GM18511 (cell line): ENCODE measurements around the gene ELP6.
A peak's percentile ranks its signal among the peaks of the same experiment; 100 is the strongest.

Experiments used
- ATAC-seq: cut with Tn5 transposase; IDR thresholded peaks from one replicate; pipeline ENCODE4 v1.9.1; 2021; ENCODE audit warnings: mild to moderate bottlenecking, moderate library complexity; ENCODE audit not compliant: unreplicated experiment

ELP6 gene, protein sequence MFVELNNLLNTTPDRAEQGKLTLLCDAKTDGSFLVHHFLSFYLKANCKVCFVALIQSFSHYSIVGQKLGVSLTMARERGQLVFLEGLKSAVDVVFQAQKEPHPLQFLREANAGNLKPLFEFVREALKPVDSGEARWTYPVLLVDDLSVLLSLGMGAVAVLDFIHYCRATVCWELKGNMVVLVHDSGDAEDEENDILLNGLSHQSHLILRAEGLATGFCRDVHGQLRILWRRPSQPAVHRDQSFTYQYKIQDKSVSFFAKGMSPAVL

DNA sequence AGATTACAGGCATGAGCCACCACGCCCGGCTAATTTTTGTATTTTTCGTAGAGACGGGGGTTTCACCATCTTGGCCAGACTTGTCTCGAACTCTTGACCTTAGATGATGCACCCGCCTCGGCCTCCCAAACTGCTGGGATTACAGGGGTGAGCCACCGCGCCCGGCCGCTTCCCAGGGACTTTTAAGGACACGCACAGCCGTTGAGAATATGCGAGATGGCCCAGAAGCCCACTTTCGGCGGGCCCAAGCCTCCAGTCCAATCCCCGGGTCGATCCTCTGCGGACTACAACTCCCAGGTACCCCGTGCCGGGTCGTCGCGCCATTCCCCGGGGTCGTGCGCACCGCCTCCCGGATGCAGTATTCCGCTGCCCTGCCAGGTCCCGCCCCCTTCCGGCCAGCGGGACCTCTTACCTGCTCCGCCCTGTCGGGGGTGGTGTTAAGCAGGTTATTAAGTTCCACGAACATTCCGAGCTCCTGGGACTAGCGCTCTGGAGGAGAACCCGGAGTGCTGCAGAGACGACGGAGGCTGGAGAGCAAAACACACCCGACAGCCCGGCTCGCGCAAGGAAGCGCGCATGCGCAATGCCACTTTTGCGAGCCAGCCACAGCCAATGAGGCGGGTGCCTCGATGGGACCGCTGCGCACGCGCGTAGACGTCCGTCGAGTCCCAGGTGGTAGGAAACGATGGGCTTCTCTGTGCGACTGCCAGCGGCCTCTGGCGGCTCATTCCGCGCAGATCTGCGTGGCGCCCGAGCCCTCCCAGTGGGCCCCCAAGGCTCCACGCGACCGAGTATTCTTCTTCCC, at the start of gene ELP6:
ELP6 (minus strand) TSS at position 588 of the 805 bp plus-strand sequence; CDS start at position 466, 122 bp downstream.
- ATAC-seq, result peak; percentile 95

- ATAC-seq, result no peak
Measured at GRCh38 chr3:47556351-47556750, 42.8 kb upstream of the ELP6 start.

- ATAC-seq, result no peak
Measured at GRCh38 chr3:47554335-47554734, 40.8 kb upstream of the ELP6 start.

GRCh38 chr3:47553407-47553806, 39.9 kb upstream of the ELP6 start:
- ATAC-seq, result no peak

DNA sequence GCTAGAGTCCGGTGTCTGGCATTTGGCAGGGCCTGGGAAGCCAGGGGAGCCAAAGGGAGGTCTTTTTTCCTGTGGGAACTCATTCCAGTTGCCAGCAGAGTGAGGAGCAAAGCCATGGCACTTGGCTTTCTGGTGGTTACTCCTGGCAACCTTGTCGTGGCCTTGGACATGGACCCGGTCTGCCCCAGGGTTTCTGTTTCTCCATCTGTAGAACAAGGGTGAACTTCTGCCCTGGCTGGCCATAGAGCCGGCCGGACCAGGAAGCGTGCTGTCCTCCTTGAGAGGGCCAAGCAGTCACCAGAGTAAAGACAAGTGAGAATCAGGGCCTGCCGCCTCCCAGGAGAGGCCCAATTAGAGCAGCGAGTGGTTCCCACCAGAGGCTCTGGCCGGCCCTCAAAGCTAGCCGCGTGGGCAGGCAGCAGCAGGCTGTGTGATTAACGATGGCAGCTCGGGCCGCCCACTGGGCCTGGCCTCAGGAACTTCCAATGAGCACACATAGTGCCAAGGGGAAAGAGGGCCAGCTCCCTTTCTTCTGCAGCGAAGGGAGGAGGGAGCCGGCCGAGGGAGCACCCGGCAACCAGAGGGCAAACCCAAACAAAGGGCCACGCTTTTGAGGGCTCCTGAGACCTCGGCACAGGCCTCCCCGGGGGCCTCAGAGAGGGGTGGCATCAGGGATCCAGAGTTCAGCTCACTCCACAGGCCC, 29.1 kb upstream of the ELP6 start:
- no peak for ATAC-seq

GRCh38 chr3:47541583-47542108, 28.1 kb upstream of the ELP6 start:
- ATAC-seq, result no peak

DNA sequence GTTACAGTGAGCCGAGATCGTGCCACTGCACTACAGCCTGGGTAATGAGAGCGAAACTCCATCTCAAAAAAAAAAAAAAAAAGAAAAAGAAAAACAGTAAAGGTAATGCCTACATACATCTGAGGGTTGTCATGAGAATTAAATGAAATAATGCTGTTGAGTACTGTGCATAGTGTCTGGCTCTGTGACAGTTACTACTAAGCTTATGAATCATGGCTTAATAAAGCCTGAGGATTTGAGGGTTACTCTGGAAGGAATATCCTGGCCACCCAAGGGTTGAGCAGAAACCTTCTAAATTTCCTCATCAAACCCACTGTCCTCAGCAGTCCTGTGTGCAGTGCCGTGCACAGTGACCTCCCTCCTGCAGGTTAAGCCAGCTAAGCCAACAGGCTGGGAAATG, 26.8 kb upstream of the ELP6 start:
- no peak for ATAC-seq

DNA sequence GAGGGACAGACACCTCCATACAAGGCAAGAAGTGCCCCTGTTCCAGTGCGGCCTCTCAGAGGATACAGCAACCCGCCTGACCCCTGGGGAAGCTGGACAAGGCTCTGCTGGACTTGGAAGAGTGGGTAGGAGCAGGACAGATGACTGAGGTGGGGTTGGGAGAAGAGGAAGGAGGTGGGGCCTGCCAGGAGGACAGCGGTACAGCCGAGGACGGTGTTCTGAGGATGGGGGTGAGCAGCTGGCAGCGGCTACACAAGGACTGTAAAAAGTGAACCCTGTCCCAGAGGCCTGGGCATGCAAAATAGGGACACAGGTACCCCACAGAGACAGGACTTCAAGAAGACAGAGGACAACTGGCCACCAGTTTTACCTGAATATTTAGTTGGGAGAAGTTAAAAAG, 23.5 kb upstream of the ELP6 start:
- no peak for ATAC-seq

DNA sequence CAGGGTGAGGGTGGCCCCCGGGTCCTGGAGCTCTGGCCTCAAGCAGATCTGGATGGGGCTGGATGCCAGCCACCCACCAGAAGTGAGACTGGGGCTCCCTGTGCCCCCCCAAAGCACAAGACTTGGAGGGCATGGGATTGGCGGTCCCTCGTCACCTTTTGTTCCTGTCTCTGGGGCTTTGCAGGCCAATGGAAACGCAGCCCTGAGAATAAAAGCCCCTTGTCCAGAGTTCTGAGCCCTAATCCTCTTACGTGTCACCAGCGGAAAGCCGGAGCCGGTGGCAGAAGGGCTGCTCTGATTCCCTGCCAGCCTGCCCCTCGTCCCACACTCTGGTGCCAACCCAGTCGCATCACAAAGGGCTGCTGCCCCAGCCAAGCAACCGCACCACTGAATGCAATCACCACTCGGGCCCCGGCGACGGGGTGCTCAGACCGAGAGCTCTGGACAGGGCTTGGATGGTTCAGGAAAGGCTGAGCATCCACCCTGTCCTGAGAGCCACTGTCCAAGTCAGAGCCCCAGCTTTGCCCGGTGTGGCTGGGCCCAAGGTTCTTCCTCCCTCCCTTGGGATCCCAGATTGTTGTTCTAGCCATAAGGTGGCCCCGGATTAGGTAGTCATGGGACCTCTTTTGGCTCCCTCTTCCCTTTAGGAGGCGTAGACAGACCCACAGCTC, 22.8 kb upstream of the ELP6 start:
- ATAC-seq, result no peak

GRCh38 chr3:47533996-47534454, 20.5 kb upstream of the ELP6 start:
- no peak for ATAC-seq

- no peak for ATAC-seq
Measured at GRCh38 chr3:47533481-47533880, 20.0 kb upstream of the ELP6 start.

- no peak for ATAC-seq
Measured at GRCh38 chr3:47527952-47528725, 14.6 kb upstream of the ELP6 start.

DNA sequence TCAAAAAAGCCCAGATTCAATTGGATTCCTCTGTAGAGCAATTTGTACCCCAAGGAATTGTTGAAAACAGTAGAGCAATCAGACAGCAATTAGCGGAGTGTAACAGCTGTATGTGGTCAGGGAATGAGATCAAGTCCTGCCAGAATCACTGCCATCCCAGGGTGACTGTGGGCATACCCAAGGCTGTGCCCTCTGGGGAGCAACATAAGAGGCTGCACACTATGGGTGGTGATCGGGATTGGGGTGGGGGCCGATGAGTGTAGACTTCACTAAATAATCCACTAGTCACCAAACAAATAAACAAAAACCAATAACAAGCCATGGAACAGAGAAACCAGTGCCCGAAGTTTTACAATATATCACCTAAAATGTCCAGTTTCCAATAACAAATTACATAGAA, 12.1 kb upstream of the ELP6 start:
- ATAC-seq, result no peak

DNA sequence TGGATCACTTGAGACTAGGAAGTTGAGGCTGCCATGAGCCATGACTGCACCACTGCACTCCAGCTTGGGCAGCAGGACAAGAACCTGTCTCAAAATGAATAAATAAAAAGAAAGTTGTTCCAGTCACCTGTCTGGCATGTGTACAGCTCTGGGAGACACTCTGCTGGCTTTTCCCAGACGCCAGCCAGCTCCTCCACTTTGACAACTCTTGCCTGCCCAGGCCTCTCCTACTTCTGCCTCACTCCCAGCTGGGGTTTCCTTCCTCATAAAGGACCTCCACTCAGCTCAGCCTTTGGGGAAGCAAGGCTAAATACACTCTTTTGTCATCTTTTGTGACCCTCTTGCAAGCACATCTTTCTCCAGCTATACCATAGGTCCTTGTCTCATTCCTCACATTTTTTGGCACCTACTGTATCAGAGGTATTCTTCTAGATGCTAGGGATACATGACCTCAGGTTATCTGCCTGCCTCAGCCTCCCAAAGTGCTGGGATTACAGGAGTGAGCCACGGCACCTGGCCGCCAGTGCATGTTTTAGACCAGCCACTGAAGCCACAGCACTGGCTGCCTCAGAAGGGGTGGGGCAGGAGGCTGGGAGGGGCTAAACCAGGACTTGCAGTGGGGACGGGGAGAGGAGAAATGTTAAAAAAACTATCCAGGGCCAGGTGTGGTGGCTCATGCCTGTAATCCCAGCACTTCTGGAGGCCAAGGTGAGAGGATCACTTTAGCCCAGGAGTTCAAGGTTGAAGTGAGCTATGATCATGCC, 10.0 kb upstream of the ELP6 start:
- ATAC-seq, result no peak

DNA sequence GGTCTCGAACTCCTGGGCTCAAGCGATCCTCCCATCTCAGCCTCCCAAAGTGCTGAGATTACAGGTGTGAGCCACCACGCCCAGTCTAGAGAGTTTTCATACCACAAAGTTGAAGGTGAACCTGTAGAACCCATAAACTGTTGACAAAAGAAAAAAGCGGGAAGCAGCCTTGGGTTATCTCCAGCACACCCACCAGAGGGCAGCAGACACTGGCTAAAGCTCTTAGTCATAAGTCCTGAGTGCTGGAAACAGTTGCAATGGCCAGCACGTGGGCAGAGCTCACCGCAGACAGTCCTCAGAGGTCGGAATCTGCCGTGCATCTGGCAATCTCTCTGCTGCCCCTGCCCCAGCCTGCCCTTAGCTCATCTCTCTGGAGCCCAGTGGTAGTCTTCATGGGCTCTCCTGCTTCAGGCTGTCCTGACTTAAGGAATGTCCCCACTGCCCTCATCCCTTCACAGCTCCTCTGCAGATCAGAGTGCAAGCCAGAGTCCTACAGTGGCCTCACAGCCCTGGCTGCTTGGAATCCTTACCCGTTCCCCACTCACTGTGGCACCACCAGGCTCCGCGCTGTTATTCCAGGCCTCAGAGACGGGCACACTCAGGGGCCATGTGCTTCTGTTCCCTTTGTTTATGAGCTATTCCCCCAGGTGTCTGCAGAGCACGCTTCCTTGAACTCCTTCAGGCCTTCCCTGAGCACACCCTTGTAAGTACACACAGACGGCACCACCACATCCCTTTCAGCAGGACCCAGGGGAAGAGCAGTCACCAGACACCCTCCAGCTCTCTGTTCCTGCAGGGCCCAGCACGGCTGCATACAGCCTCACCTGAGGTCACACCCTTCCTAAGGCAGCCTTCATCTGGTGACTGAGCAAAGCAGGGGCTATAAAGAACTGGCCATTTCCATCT, 8.8 kb upstream of the ELP6 start:
- no peak for ATAC-seq

DNA sequence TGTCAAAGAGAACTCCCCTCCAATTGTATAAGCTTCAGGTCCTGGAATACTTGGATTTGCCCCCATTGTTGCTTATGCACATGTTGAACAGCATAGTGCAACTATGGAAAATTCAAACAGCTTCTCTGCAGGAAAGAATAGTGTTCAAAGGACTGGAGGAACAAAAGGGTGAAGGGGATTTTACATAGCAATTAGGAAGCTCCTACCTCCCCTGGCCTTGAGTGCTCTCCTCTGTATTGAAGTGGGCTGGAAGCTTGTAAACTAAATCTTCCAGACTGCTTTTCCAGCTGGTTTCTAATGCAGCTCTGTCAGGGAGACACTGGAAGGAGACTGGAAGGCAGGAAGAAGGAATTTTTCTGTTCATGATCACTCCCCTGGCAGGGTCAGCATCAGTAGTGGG, 7.2 kb upstream of the ELP6 start:
- ATAC-seq, result no peak

GRCh38 chr3:47517937-47518336, 4.4 kb upstream of the ELP6 start:
- no peak for ATAC-seq

DNA sequence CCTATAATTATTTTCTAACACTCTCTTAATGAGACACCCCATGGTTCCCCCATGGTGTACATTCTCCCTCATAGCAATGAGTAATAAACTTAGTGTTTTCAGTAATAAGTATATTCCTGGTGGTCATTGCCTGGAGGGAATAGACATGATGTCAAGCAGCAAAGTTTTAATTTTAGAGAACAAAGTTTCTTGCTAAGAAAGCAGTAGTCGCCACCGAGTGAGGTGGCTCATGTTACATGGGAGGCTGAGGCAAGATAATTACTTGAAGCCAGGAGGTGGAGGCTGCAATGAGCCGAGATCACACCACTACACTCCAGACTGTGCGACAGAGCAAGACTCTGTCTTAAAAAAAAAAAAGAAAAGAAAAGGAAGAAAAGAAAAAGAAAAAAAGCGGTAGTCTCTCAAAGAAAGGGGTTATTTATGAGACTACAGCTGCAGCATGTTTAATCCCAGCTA, 2.4 kb upstream of the ELP6 start:
- ATAC-seq, result no peak
